Eye (tissue), 1 donor: ENCODE data around the gene GBA3.

Source experiments
- DNase-seq: peaks from one replicate; pipeline ENCODE4 v3.0.0-alpha.2; 2015

The GBA3 gene

GRCh38 chr4:22703912-22704311, 11.2 kb downstream of the GBA3 start:
- DNase-seq: no peak

DNA sequence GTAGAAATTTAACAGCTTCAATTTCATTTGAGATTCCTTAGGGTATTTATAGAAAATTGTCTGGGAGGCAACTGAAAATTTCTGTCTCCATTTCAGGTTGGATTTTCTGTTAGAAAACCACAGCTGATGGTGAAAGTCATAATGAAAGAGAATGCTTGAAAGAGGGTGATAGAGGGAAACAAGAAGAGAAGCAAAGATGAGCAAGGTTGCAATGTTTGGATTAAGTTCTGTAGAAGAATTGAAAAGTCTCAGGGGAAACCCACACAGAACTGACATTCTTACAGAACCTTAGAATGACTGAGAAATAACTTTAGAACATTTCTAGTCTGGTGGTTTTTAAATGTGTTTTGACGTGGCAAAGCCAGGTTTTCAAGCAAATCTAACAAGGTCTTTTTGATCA, 14.7 kb downstream of the GBA3 start:
- DNase-seq: no peak

DNA sequence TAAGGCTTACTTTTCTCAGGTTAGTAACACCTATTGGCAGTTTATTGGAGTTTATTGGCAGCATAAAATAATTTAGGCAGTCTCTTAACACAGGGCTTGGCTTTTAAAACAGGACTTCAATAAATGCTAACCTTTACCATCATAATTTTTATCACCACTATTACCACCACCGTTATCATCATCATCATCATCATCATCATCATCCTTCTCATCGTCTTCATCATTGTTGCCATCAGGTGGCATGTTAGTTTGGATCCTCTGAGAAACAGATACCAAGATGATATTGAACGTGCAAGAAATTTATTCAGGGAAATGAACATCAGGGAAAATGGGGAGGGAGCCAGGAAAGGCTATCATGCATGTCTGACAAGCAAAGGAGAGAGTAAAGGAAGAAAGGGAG, 16.2 kb downstream of the GBA3 start:
- DNase-seq: no peak

- no peak for DNase-seq
These were observed 19.4 kb downstream of the GBA3 start for GRCh38 chr4:22712105-22712504.

- DNase-seq: no peak
These were observed 19.8 kb downstream of the GBA3 start for GRCh38 chr4:22712529-22712928.

DNA sequence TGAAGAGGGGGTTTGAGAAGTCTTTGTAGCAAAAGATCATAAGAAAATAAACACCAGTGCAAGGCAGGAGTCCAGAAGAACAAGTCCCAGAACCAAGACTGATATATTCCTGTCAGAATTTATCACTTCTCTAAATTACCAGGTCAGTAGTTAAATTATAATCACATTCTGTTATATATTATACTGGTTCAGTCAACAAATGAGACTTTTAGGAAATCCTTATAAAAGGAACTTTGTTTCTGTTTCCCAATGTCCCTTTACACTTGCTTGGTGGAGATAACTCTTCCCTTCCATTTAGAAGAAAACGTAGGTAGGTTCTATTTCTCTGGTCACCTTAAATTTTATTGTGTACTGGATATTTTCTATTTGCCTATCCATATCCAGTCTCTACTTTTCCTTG, 21.1 kb downstream of the GBA3 start:
- DNase-seq: no peak

- DNase-seq: no peak
These were observed 26.5 kb downstream of the GBA3 start for GRCh38 chr4:22719218-22719617.

GRCh38 chr4:22720091-22720490, 27.4 kb downstream of the GBA3 start:
- no peak for DNase-seq

- no peak for DNase-seq
These were observed 28.5 kb downstream of the GBA3 start for GRCh38 chr4:22721204-22721603.

- DNase-seq: no peak
These were observed 37.3 kb downstream of the GBA3 start for GRCh38 chr4:22730021-22730420.

- no peak for DNase-seq
These were observed 41.1 kb downstream of the GBA3 start for GRCh38 chr4:22733816-22734215.

DNA sequence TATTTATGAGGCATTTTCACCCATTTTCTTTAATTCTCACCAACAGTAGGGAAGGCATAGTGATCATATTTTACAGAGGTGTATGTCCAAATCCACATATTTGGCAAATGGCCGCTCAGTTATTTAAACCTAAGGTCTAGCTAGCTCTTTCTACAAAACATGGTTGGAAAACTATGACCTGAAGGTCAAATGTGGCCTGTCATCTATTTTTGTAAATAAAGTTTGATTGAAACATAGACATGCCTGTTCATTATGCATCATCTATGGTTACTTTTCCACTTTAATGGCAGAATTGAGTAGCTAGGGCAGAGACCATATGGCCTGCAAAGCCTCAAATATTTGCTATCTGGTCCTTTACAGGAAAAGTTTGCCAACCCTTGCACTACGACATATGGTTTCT, 44.2 kb downstream of the GBA3 start:
- no peak for DNase-seq

GRCh38 chr4:22739968-22740367, 47.2 kb downstream of the GBA3 start:
- DNase-seq: no peak

- DNase-seq: no peak
These were observed 49.0 kb downstream of the GBA3 start for GRCh38 chr4:22741744-22742143.

DNA sequence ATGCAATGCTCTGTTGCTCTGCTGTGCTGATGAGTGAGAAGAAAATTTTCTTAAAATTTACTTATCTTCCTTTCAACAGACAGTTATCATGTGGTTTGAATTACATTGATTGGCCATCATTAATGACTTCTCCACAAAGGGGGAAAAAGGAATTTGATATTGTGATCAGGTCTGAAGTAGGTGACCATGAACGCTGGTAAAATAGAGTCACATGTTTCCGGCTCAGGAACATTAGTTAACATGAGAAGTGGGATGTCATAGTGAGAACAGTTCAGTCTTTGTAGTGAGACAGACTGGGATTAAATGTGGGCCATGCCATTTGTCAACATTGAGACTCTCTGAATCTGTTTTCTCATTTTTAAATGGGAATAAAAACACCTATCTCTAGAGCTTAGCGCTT, 50.6 kb downstream of the GBA3 start:
- no peak for DNase-seq

DNA sequence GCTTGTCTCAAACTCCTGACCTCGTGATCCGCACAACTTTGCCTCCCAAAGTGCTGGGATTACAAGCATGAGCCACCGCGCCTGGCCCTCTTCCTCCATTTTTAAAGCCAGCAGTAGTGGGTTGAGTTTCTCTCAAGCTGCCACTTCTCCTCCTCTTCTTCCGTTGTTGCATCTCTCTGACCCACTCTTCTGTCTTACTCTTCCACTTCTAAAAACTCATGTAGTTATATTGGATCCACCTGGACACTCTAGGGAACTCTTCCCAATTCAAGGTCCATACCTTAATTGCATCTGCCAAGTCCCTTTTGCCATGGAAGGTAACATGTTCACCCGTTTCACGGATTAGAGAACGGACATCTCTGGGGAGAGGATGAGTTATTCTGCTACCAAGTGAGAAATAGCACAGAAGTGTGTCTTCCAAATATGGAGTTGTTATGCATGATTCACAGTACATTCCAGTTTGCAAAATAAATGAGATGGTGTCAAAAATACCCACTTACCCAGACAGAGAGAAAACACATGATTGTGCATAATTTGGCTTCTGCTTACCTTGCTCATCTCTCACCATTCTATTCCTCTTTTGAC, 51.8 kb downstream of the GBA3 start:
- DNase-seq: no peak

DNA sequence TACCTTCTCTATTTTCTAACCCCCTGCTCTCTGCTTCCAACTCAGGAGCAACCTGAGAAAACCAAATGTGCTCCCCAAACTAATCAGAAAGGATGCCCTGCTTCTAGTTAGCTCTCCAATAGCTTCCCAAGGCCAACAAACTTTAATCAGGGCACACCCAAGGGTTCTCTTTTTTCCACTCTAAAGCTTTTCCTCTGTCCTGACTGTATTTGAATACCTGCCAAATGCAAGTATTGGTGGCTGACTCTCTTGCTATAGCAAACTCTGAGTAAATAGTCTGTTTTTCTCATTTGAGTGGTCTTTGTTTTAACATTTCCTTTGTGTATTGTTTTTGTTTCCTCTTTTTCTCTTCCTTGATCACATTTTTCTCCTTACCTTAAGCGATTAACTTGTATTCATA, 52.5 kb downstream of the GBA3 start:
- no peak for DNase-seq

DNA sequence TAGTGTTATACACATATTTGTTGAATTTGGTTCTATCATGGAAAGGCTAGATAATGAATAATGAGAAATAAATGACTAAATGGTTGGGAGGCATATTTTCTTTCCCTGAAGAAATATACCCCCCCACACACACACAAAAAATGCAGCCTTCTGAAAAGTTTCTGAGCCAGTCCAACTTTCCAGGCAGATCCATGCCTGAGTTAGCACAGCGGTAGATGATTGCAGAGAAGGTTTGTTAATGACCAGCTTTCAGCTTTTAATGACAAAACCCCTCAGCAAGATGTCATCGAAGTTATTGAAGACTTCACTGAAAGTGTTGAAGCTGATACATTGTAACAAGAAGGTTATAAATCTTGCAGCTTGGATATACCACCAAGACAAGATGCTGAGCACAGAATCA, 61.4 kb downstream of the GBA3 start:
- DNase-seq: peak; percentile 76

DNA sequence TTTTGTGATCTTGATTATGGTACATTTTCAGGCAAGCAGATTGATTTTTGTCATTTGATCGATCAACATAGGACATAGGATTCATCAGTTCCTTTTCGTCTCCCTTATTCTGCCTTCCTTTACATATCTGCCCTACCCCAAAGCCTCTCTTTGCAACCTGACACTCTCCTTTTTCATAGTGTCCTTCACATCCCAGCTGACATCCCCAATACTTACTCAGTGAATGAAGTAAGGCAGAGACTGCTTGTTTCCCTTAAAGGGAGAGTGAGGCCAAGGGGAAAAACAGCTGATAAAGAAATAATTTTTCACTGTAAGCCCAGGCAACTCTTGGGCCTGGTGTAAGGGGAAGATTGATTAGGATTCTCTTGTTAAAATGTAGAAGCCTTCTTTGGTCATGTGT, 69.8 kb downstream of the GBA3 start:
- DNase-seq: no peak

DNA sequence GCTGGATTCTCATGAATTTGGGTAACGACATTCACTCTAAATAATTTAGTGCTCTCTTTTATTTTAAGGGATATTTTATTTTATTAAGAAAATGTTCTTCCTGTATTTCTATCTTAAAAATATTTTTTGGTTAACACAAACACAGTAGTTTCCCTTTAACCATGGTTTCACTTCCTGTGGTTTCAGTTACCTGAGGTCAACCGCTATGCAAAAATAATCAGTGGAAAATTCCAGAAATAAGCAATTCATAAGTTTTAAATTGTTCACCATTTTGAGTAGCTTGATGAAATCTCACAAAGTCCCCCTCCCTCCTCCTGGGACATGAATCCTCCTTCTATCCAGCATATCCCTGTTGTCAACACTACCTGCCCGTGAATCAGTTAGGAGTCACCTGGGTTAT, 71.4 kb downstream of the GBA3 start:
- no peak for DNase-seq

GRCh38 chr4:22766068-22766467, 73.3 kb downstream of the GBA3 start:
- no peak for DNase-seq

DNA sequence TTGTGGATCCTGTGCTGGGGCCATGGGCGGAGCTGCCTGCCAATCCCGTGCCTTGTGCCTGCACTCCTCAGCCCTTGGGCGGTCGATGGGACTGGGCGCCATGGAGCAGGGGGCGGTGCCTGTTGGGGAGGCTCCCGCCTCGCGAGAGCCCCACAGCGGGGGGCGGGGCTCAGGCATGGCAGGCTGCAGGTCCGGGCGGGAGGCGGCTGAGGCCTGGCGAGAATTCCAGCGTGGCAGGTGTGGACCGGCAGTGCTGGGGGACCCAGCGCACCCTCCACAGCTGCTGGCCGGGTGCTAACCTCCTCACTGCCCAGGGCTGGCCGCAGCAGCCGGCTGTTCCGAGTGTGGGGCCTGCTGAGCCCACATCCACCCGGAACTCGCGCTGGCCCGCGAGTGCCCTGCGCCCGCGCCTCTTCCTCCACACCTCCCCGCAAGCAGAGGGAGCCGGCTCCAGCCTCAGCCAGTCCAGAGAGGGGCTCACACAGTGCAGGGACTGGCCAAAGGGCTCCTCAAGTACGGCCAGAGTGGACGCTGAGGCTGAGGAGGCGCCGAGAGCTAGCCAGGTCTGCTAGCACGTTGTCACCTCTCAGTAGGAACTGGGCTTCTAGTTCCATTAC, 85.9 kb downstream of the GBA3 start:
- DNase-seq: no peak

DNA sequence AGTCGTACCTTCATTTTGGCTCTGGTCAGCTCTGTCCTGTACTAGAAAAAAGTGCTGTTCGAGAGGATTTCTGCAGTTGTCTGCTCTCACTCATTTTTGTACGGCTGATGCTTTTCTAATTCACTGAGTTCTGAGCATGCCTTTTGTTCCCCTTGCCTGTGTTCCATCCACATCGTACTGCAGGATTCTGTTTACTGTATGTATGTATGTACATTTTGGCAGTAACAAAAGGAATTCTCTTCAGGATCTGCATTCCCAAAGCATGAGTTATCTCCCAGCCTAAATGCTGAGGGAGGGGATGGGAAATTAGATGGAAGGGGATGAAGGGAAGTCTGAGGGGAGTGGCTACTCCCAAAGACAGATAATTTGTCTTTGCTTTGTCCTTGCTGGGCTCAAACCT, 87.6 kb downstream of the GBA3 start:
- no peak for DNase-seq

- DNase-seq: no peak
These were observed 88.1 kb downstream of the GBA3 start for GRCh38 chr4:22780797-22781196.

DNA sequence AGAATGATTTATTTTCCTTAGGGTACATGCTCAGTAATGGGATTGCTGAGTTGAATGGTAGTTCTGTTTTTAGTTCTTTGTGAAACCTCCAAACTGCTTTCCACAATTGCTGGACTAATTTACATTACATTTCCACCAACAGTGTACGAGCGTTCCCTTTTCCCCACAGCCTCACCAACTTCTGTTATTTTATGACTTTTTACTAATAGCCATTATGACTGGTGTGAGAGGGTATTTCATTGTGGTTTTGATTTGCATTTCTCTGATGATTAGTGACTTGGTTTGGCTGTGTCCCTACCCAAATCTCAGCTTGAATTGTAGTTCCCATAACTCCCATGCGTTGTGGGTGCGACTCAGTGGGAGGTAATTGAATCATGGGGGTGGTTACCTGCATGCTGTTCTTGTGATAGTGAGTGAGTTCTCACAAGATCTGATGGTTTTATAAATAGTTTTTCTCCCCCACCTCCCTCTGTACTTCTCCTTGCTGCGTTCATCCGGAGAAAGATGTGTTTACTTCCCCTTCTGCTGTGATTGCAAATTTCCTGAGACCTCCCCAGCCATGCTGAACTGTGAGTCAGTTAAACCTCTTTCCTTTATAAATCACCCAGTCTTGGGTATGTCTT, 95.1 kb downstream of the GBA3 start:
- DNase-seq: no peak
